HEK293 (cell line): ENCODE results near the gene TLE2.
A peak's percentile ranks its signal among the peaks of the same experiment; 100 is the strongest.

Source experiments
- GLI2 ChIP-seq: fragments of 450-650 bp; formaldehyde crosslinking; IDR thresholded peaks from 2 replicates; pipeline ENCODE4; 2017; ENCODE audit warnings: missing biosample characterization, missing genetic modification characterization, low read depth, borderline replicate concordance
- GLIS1 ChIP-seq: fragments of 450-650 bp; formaldehyde crosslinking; IDR thresholded peaks from 2 replicates; pipeline ENCODE4 v1.5.1; 2016; ENCODE audit warnings: missing biosample characterization, missing genetic modification characterization
- IKZF3 ChIP-seq: fragments of 450-650 bp; IDR thresholded peaks from 2 replicates; pipeline ENCODE4 v1.5.0; 2018; ENCODE audit warnings: missing biosample characterization, mild to moderate bottlenecking, missing genetic modification characterization, moderate library complexity
- KLF8 ChIP-seq: fragments of 450-650 bp; formaldehyde crosslinking; IDR thresholded peaks from 2 replicates; pipeline ENCODE4 v1.5.1; 2016; ENCODE audit warnings: missing biosample characterization, missing genetic modification characterization
- OSR2 ChIP-seq: fragments of 450-650 bp; formaldehyde crosslinking; IDR thresholded peaks from 2 replicates; pipeline ENCODE4 v1.5.1; 2016; ENCODE audit warnings: missing biosample characterization, missing genetic modification characterization
- SP7 ChIP-seq: fragments of 450-650 bp; formaldehyde crosslinking; IDR thresholded peaks from 2 replicates; pipeline ENCODE4 v1.5.1; 2016; ENCODE audit warnings: missing biosample characterization, missing genetic modification characterization
- ZNF138 ChIP-seq: fragments of 450-650 bp; formaldehyde crosslinking; IDR thresholded peaks from 2 replicates; pipeline ENCODE4 v1.5.1; 2016; ENCODE audit warnings: missing biosample characterization, missing genetic modification characterization, borderline replicate concordance
- ZNF16 ChIP-seq: fragments of 450-650 bp; formaldehyde crosslinking; IDR thresholded peaks from 2 replicates; pipeline ENCODE4 v1.5.1; 2016; ENCODE audit warnings: low read depth, missing biosample characterization, missing genetic modification characterization
- ZNF184 ChIP-seq: fragments of 450-650 bp; IDR thresholded peaks from 2 replicates; pipeline ENCODE4 v1.5.1; 2018; ENCODE audit warnings: missing biosample characterization, mild to moderate bottlenecking, missing genetic modification characterization
- ZNF23 ChIP-seq: fragments of 450-650 bp; formaldehyde crosslinking; IDR thresholded peaks from 2 replicates; pipeline ENCODE4 v1.5.1; 2016; ENCODE audit warnings: missing biosample characterization, missing genetic modification characterization, borderline replicate concordance
- ZNF311 ChIP-seq: fragments of 450-650 bp; formaldehyde crosslinking; IDR thresholded peaks from 2 replicates; pipeline ENCODE4 v1.5.1; 2017; ENCODE audit warnings: missing biosample characterization, missing genetic modification characterization, borderline replicate concordance
- ZNF324 ChIP-seq: fragments of 450-650 bp; formaldehyde crosslinking; IDR thresholded peaks from 2 replicates; pipeline ENCODE4 v1.5.1; 2016; ENCODE audit warnings: missing biosample characterization, missing genetic modification characterization
- ZNF654 ChIP-seq: fragments of 450-650 bp; formaldehyde crosslinking; IDR thresholded peaks from 2 replicates; pipeline ENCODE4 v1.5.1; 2016; ENCODE audit warnings: low read depth, missing biosample characterization, missing genetic modification characterization
- ZNF791 ChIP-seq: fragments of 450-650 bp; formaldehyde crosslinking; IDR thresholded peaks from 2 replicates; pipeline ENCODE4 v1.5.1; 2016; ENCODE audit warnings: missing biosample characterization, missing genetic modification characterization
- ZXDB ChIP-seq: fragments of 450-650 bp; formaldehyde crosslinking; IDR thresholded peaks from 2 replicates; pipeline ENCODE4 v1.5.1; 2016; ENCODE audit warnings: missing biosample characterization, missing genetic modification characterization
- TF ChIP-seq, protein P1 (sequence below): fragments of 450-650 bp; formaldehyde crosslinking; IDR thresholded peaks from 2 replicates; pipeline ENCODE4 v1.5.1; 2016; ENCODE audit warnings: missing biosample characterization, missing genetic modification characterization
- TF ChIP-seq, protein P2 (sequence below): fragments of 450-650 bp; formaldehyde crosslinking; IDR thresholded peaks from 2 replicates; pipeline ENCODE4; 2016; ENCODE audit warnings: missing biosample characterization, missing genetic modification characterization
- TF ChIP-seq, protein P3 (sequence below): fragments of 450-650 bp; formaldehyde crosslinking; IDR thresholded peaks from 2 replicates; pipeline ENCODE4 v1.5.1; 2017; ENCODE audit warnings: missing biosample characterization, missing genetic modification characterization
- TF ChIP-seq, protein P4 (sequence below): fragments of 450-650 bp; formaldehyde crosslinking; IDR thresholded peaks from 2 replicates; pipeline ENCODE4 v1.5.1; 2016; ENCODE audit warnings: missing biosample characterization, missing genetic modification characterization
- TF ChIP-seq, protein P5 (sequence below): fragments of 450-650 bp; formaldehyde crosslinking; IDR thresholded peaks from 2 replicates; pipeline ENCODE4 v1.5.1; 2016; ENCODE audit warnings: missing biosample characterization, missing genetic modification characterization, borderline replicate concordance
- TF ChIP-seq, protein P6 (sequence below): fragments of 450-650 bp; IDR thresholded peaks from 2 replicates; pipeline ENCODE4 v1.5.1; 2018; ENCODE audit warnings: missing biosample characterization, missing genetic modification characterization
- TF ChIP-seq, protein P7 (sequence below): fragments of 450-650 bp; IDR thresholded peaks from 2 replicates; pipeline ENCODE4 v1.5.1; 2018; ENCODE audit warnings: missing biosample characterization, mild to moderate bottlenecking, missing genetic modification characterization

TLE2 gene

DNA sequence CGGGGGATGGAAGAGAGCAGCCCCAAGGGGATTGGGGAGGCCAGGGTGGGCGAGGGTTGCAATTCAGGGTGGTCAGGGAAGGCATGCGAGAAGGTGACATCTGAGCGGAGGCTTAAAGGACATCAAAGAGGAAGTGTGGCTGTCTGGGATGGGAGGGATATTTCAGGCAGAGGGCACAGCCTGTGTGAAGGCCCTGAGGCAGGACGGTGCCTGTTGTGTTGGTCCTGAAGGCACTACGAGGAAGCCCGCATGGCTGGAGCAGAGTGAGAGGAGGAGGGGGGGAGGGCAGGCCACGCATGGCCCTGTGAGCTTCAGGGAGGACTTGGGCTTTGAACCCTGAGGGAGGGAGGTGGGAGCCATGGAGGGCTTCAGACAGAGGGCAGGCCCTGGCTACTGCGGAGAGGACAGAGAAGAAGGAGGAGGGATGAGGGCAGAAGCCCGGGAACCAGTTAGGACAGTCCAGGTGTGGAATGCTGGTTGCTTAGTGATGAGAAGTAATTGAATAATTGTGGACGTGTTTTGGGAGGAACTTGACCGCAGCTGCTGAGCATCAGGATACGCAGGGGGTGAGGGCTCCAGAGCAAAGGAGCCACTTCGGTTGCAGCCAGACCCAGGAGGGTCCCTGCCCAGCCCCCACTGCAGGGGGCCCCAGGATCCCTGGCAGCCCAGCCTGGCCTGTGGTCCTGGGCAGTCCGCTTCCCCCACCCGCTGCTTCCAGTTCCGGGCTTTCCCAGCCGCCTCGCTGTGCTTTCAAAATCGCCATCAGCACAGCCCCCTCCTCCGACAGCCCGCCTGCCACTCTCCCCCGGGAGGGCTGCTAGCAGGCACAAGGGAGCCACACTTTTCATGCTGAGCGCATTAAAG, 45.5 kb downstream of the TLE2 start (continued):
- TF ChIP-seq, protein P1, sequence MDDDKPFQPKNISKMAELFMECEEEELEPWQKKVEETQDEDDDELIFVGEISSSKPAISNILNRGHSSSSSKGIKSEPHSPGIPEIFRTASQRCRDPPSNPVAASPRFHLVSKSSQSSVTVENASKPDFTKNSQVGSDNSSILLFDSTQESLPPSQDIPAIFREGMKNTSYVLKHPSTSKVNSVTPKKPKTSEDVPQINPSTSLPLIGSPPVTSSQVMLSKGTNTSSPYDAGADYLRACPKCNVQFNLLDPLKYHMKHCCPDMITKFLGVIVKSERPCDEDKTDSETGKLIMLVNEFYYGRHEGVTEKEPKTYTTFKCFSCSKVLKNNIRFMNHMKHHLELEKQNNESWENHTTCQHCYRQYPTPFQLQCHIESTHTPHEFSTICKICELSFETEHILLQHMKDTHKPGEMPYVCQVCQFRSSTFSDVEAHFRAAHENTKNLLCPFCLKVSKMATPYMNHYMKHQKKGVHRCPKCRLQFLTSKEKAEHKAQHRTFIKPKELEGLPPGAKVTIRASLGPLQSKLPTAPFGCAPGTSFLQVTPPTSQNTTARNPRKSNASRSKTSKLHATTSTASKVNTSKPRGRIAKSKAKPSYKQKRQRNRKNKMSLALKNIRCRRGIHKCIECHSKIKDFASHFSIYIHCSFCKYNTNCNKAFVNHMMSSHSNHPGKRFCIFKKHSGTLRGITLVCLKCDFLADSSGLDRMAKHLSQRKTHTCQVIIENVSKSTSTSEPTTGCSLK (tag by site-specific recombination) = no peak
- TF ChIP-seq KLF8 (tag by site-specific recombination) = peak; percentile 85
- TF ChIP-seq ZNF324 (tag by site-specific recombination) = peak; percentile 30; the same call in 1 of the 2 replicates
- no peak for TF ChIP-seq ZNF791 (tag by site-specific recombination)
- TF ChIP-seq, protein P2, sequence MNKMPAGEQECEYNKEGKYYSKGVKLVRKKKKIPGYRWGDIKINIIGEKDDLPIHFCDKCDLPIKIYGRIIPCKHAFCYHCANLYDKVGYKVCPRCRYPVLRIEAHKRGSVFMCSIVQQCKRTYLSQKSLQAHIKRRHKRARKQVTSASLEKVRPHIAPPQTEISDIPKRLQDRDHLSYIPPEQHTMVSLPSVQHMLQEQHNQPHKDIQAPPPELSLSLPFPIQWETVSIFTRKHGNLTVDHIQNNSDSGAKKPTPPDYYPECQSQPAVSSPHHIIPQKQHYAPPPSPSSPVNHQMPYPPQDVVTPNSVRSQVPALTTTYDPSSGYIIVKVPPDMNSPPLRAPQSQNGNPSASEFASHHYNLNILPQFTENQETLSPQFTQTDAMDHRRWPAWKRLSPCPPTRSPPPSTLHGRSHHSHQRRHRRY (tag by site-specific recombination) = no peak
- TF ChIP-seq ZXDB (tag by site-specific recombination) = peak; percentile 83; the same call in 1 of the 2 replicates
- TF ChIP-seq GLIS1 (tag by site-specific recombination) = peak; percentile 100
- TF ChIP-seq ZNF184 (tag by site-specific recombination) = peak; percentile 77; the same call in 1 of the 2 replicates
- TF ChIP-seq IKZF3 = no peak; the same call in 1 of the 2 replicates
- TF ChIP-seq, protein P3, sequence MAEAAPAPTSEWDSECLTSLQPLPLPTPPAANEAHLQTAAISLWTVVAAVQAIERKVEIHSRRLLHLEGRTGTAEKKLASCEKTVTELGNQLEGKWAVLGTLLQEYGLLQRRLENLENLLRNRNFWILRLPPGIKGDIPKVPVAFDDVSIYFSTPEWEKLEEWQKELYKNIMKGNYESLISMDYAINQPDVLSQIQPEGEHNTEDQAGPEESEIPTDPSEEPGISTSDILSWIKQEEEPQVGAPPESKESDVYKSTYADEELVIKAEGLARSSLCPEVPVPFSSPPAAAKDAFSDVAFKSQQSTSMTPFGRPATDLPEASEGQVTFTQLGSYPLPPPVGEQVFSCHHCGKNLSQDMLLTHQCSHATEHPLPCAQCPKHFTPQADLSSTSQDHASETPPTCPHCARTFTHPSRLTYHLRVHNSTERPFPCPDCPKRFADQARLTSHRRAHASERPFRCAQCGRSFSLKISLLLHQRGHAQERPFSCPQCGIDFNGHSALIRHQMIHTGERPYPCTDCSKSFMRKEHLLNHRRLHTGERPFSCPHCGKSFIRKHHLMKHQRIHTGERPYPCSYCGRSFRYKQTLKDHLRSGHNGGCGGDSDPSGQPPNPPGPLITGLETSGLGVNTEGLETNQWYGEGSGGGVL (tag by site-specific recombination) = peak; percentile 92; the same call in 1 of the 2 replicates
- TF ChIP-seq, protein P4, sequence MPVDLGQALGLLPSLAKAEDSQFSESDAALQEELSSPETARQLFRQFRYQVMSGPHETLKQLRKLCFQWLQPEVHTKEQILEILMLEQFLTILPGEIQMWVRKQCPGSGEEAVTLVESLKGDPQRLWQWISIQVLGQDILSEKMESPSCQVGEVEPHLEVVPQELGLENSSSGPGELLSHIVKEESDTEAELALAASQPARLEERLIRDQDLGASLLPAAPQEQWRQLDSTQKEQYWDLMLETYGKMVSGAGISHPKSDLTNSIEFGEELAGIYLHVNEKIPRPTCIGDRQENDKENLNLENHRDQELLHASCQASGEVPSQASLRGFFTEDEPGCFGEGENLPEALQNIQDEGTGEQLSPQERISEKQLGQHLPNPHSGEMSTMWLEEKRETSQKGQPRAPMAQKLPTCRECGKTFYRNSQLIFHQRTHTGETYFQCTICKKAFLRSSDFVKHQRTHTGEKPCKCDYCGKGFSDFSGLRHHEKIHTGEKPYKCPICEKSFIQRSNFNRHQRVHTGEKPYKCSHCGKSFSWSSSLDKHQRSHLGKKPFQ (tag by site-specific recombination) = peak; percentile 96; the same call in 1 of the 2 replicates
- no peak for TF ChIP-seq GLI2
- TF ChIP-seq SP7 = peak; percentile 96
- peak; percentile 99 for TF ChIP-seq ZNF16
- TF ChIP-seq OSR2 = peak; percentile 99
- TF ChIP-seq ZNF311 (tag by site-specific recombination) = no peak
- TF ChIP-seq ZNF138 (tag by site-specific recombination) = no peak
- TF ChIP-seq, protein P5, sequence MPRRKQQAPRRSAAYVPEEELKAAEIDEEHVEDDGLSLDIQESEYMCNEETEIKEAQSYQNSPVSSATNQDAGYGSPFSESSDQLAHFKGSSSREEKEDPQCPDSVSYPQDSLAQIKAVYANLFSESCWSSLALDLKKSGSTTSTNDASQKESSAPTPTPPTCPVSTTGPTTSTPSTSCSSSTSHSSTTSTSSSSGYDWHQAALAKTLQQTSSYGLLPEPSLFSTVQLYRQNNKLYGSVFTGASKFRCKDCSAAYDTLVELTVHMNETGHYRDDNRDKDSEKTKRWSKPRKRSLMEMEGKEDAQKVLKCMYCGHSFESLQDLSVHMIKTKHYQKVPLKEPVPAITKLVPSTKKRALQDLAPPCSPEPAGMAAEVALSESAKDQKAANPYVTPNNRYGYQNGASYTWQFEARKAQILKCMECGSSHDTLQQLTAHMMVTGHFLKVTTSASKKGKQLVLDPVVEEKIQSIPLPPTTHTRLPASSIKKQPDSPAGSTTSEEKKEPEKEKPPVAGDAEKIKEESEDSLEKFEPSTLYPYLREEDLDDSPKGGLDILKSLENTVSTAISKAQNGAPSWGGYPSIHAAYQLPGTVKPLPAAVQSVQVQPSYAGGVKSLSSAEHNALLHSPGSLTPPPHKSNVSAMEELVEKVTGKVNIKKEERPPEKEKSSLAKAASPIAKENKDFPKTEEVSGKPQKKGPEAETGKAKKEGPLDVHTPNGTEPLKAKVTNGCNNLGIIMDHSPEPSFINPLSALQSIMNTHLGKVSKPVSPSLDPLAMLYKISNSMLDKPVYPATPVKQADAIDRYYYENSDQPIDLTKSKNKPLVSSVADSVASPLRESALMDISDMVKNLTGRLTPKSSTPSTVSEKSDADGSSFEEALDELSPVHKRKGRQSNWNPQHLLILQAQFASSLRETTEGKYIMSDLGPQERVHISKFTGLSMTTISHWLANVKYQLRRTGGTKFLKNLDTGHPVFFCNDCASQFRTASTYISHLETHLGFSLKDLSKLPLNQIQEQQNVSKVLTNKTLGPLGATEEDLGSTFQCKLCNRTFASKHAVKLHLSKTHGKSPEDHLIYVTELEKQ (tag by site-specific recombination) = peak; percentile 88
- TF ChIP-seq ZNF654 (tag by site-specific recombination) = no peak
- TF ChIP-seq ZNF23 = no peak
- TF ChIP-seq, protein P6, sequence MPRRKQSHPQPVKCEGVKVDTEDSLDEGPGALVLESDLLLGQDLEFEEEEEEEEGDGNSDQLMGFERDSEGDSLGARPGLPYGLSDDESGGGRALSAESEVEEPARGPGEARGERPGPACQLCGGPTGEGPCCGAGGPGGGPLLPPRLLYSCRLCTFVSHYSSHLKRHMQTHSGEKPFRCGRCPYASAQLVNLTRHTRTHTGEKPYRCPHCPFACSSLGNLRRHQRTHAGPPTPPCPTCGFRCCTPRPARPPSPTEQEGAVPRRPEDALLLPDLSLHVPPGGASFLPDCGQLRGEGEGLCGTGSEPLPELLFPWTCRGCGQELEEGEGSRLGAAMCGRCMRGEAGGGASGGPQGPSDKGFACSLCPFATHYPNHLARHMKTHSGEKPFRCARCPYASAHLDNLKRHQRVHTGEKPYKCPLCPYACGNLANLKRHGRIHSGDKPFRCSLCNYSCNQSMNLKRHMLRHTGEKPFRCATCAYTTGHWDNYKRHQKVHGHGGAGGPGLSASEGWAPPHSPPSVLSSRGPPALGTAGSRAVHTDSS (tag by site-specific recombination) = no peak; the same call in 1 of the 2 replicates
- TF ChIP-seq, protein P7, sequence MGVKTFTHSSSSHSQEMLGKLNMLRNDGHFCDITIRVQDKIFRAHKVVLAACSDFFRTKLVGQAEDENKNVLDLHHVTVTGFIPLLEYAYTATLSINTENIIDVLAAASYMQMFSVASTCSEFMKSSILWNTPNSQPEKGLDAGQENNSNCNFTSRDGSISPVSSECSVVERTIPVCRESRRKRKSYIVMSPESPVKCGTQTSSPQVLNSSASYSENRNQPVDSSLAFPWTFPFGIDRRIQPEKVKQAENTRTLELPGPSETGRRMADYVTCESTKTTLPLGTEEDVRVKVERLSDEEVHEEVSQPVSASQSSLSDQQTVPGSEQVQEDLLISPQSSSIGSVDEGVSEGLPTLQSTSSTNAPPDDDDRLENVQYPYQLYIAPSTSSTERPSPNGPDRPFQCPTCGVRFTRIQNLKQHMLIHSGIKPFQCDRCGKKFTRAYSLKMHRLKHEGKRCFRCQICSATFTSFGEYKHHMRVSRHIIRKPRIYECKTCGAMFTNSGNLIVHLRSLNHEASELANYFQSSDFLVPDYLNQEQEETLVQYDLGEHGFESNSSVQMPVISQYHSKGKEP (tag by site-specific recombination) = peak; percentile 94
